Right atrium auricular region (tissue), 2 donors: ENCODE results near the gene NSG2. TPM values are rescaled to one million over a fixed set of nuclear protein-coding genes. Genes with fewer than 3 reads are reported as not detected.

ENCODE experiments used
- DNase-seq: peaks from one replicate; pipeline ENCODE4 v3.0.0-alpha.2; 2019; ENCODE audit warnings: low spot score
- H3K27ac ChIP-seq, 2 donors: fragments of 200-600 bp; sonication (generic); 1 replicate in 1 of 2; 2 replicates in 1 of 2; pipeline ENCODE4 v1.5.1; 2016 to 2019
- H3K27me3 ChIP-seq, 2 donors: fragments of 200-600 bp; sonication (generic); one replicate each; pipeline versions ENCODE4 v1.5.1 to v1.6.0; 2017 to 2019
- H3K36me3 ChIP-seq: fragments of 200-600 bp; sonication (generic); one replicate; pipeline ENCODE4 v1.5.1; 2016
- H3K4me1 ChIP-seq, 2 donors: fragments of 200-600 bp; sonication (generic); one replicate each; pipeline versions ENCODE4 v1.5.1 to v1.6.0; 2017 to 2019
- H3K4me3 ChIP-seq, 2 donors: fragments of 200-600 bp; sonication (generic); 1 replicate in 1 of 2; 2 replicates in 1 of 2; pipeline ENCODE4 v1.5.1; 2017 to 2019; ENCODE audit warnings: mild to moderate bottlenecking in 1 of 2, moderate library complexity in 1 of 2
- H3K9me3 ChIP-seq, 2 donors: fragments of 200-600 bp; sonication (generic); one replicate each; pipeline ENCODE4 v1.5.1; 2019
- CTCF ChIP-seq, 2 donors: fragments of 200-600 bp; sonication (generic); IDR thresholded peaks; one replicate each; pipeline ENCODE4 v1.5.1; 2019; ENCODE audit warnings: antibody characterized with exemption in 2 of 2
- total RNA-seq, 2 donors: library from RNA; depleted of rRNA; stranded (reverse); fragments of >200 nt; gene quantifications; one replicate each; pipeline ENCODE4 v1.1.0, GENCODE V29; 2016

NSG2 gene
- total RNA-seq, 2 donors from 2014 or later = 0.71 TPM; not detected in 1

- H3K4me1 ChIP-seq = no peaks in the 10 kb centered on the region
- no peaks in the 10 kb centered on the region for H3K36me3 ChIP-seq
- no peaks in the 10 kb centered on the region for H3K27me3 ChIP-seq
- H3K4me3 ChIP-seq = no peak overlapping the region
- DNase-seq = peak; percentile 42
- H3K9me3 ChIP-seq = no peaks in the 10 kb centered on the region
- no peak for TF ChIP-seq CTCF (IDR thresholded peaks at IDR 0.05)
- no peak overlapping the region for H3K27ac ChIP-seq
Measured at GRCh38 chr5:174147551-174147950, 102.0 kb downstream of the NSG2 start.

- DNase-seq = peak; percentile 28
- no peaks in the 10 kb centered on the region for H3K9me3 ChIP-seq
- no peaks in the 10 kb centered on the region for H3K27me3 ChIP-seq
- H3K36me3 ChIP-seq = no peaks in the 10 kb centered on the region
- no peak for TF ChIP-seq CTCF (IDR thresholded peaks at IDR 0.05)
- H3K4me1 ChIP-seq = no peaks in the 10 kb centered on the region
- H3K4me3 ChIP-seq = no peak overlapping the region
- H3K27ac ChIP-seq = no peak overlapping the region
Measured at GRCh38 chr5:174148721-174149120, 103.2 kb downstream of the NSG2 start.

- no peak overlapping the region for H3K4me3 ChIP-seq
- peaks cover 0 to 4% of the 10 kb centered on the region in 2 donors for H3K9me3 ChIP-seq
- no peaks in the 10 kb centered on the region for H3K27me3 ChIP-seq
- no peak for DNase-seq
- no peak for TF ChIP-seq CTCF (IDR thresholded peaks at IDR 0.05)
- H3K36me3 ChIP-seq = no peaks in the 10 kb centered on the region
- no peaks in the 10 kb centered on the region for H3K4me1 ChIP-seq
- no peak overlapping the region for H3K27ac ChIP-seq
Measured at GRCh38 chr5:174149426-174149825, 103.9 kb downstream of the NSG2 start.

- Histone ChIP-seq H3K27ac (no peak overlapping the region), H3K27me3 (no peaks in the 10 kb centered on the region), H3K9me3 (peaks cover 0 to 10% of the 10 kb centered on the region in 2 donors), H3K4me3 (no peak overlapping the region), H3K36me3 (no peaks in the 10 kb centered on the region), H3K4me1 (no peaks in the 10 kb centered on the region)
- no peak for TF ChIP-seq CTCF (IDR thresholded peaks at IDR 0.05)
- no peak for DNase-seq
Measured at GRCh38 chr5:174149989-174150388, 104.5 kb downstream of the NSG2 start.

- no peak for TF ChIP-seq CTCF (IDR thresholded peaks at IDR 0.05)
- no peak for DNase-seq
- Histone ChIP-seq H3K36me3 (no peaks in the 10 kb centered on the region), H3K27ac (no peak overlapping the region), H3K9me3 (peaks cover 0 to 14% of the 10 kb centered on the region in 2 donors), H3K27me3 (no peaks in the 10 kb centered on the region), H3K4me1 (no peaks in the 10 kb centered on the region), H3K4me3 (no peak overlapping the region)
Measured at GRCh38 chr5:174151599-174152181, 106.2 kb downstream of the NSG2 start.

GRCh38 chr5:174154559-174154958, 109.1 kb downstream of the NSG2 start:
- H3K27me3 ChIP-seq = no peaks in the 10 kb centered on the region
- H3K27ac ChIP-seq = no peak overlapping the region
- no peaks in the 10 kb centered on the region for H3K4me1 ChIP-seq
- no peak overlapping the region for H3K4me3 ChIP-seq
- TF ChIP-seq CTCF (IDR thresholded peaks at IDR 0.05) = no peak
- H3K36me3 ChIP-seq = no peaks in the 10 kb centered on the region
- no peak for DNase-seq
- H3K9me3 ChIP-seq = peaks cover 0 to 14% of the 10 kb centered on the region in 2 donors
